Astrocyte (in vitro differentiated cells and primary cell): Measurements from ENCODE around the gene KRTAP2-4. TPM values are rescaled to one million over a fixed set of nuclear protein-coding genes. Genes with fewer than 3 reads are reported as not detected.
"Not testable (repeated sequence)": the region's sequence is repeated elsewhere in the genome, so short reads cannot be mapped to it uniquely, and the experiment has no call there.

ENCODE experiments used
- DNase-seq: peaks from one replicate; pipeline ENCODE4 v3.0.0-alpha.2; 2010; ENCODE audit warnings: low read depth
- FAIRE-seq: peaks from 2 replicates; lab custom pipeline; 2011; peaks lifted over from hg19 to GRCh38; lab: Jason Lieb, UNC
- H2AFZ ChIP-seq: 2 replicates; pipeline ENCODE4 v1.6.0; 2012; ENCODE audit warnings: low read depth, low read length, inconsistent platforms
- H3K27ac ChIP-seq: 2 replicates; pipeline ENCODE4 v1.5.1; 2011; ENCODE audit warnings: low read depth, low read length, inconsistent platforms
- H3K27me3 ChIP-seq: 2 replicates; pipeline ENCODE4 v1.6.0; 2011; ENCODE audit warnings: low read length, inconsistent platforms; ENCODE audit not compliant: insufficient read depth
- H3K36me3 ChIP-seq: 2 replicates; pipeline ENCODE4 v1.5.1; 2011; ENCODE audit warnings: low read length, inconsistent platforms; ENCODE audit not compliant: insufficient read depth
- H3K4me1 ChIP-seq: 2 replicates; pipeline ENCODE4 v1.5.1; 2011; ENCODE audit warnings: low read length, inconsistent platforms; ENCODE audit not compliant: insufficient read depth
- H3K4me2 ChIP-seq: 2 replicates; pipeline ENCODE4 v1.6.0; 2012; ENCODE audit warnings: low read length, inconsistent platforms
- H3K4me3 ChIP-seq: 2 replicates; pipeline ENCODE4 v1.5.1; 2011; ENCODE audit warnings: low read depth, mild to moderate bottlenecking, low read length, inconsistent platforms; ENCODE audit not compliant: insufficient read depth
- H3K79me2 ChIP-seq: 2 replicates; pipeline ENCODE4 v1.6.0; 2012; ENCODE audit warnings: mild to moderate bottlenecking, low read length, inconsistent platforms; ENCODE audit not compliant: insufficient read depth
- H3K9ac ChIP-seq: 2 replicates; pipeline ENCODE4 v1.6.0; 2012; ENCODE audit warnings: mild to moderate bottlenecking, low read length, inconsistent platforms
- H3K9me3 ChIP-seq: 2 replicates; pipeline ENCODE4 v1.5.1; 2012; ENCODE audit warnings: low read depth, mild to moderate bottlenecking, low read length, inconsistent platforms; ENCODE audit not compliant: insufficient read depth
- H4K20me1 ChIP-seq: 2 replicates; pipeline ENCODE4 v1.6.0; 2012; ENCODE audit warnings: low read length, inconsistent platforms; ENCODE audit not compliant: insufficient read depth
- H3K27ac Mint-ChIP-seq: one replicate; pipeline ENCODE4 v1.8.0; 2021; ENCODE audit warnings: mild to moderate bottlenecking, mixed read lengths; ENCODE audit not compliant: unreplicated experiment
- H3K27me3 Mint-ChIP-seq: one replicate; pipeline ENCODE4 v1.8.0; 2021; ENCODE audit warnings: low read depth, mixed read lengths; ENCODE audit not compliant: unreplicated experiment
- H3K36me3 Mint-ChIP-seq: one replicate; pipeline ENCODE4 v1.8.0; 2021; ENCODE audit warnings: low read depth, mixed read lengths; ENCODE audit not compliant: unreplicated experiment
- H3K4me1 Mint-ChIP-seq: one replicate; pipeline ENCODE4 v1.8.0; 2021; ENCODE audit warnings: low read depth, mixed read lengths; ENCODE audit not compliant: unreplicated experiment
- H3K4me3 Mint-ChIP-seq: one replicate; pipeline ENCODE4 v1.8.0; 2021; ENCODE audit warnings: mild to moderate bottlenecking, moderate library complexity, mixed read lengths; ENCODE audit not compliant: unreplicated experiment
- H3K9me3 Mint-ChIP-seq: one replicate; pipeline ENCODE4 v1.8.0; 2021; ENCODE audit warnings: mild to moderate bottlenecking, mixed read lengths; ENCODE audit not compliant: unreplicated experiment
- CTCF ChIP-seq: IDR thresholded peaks from 2 replicates; pipeline ENCODE4 v1.5.1; 2011; ENCODE audit warnings: low read depth, mild to moderate bottlenecking, inconsistent platforms, low read length, moderate library complexity; ENCODE audit not compliant: insufficient read depth
- EZH2 ChIP-seq: IDR thresholded peaks from 2 replicates; pipeline ENCODE4 v1.6.1; 2012; ENCODE audit warnings: mild to moderate bottlenecking, low read length, inconsistent platforms; ENCODE audit not compliant: insufficient read depth
- total RNA-seq: library from RNA; stranded (reverse); gene quantifications from 2 replicates; pipeline ENCODE4 v1.2.1, GENCODE V29; 2021

KRTAP2-4 gene
- total RNA-seq, 1 donor from 2014 or later = not detected

GRCh38 chr17:41037853-41038350, 27.8 kb downstream of the KRTAP2-4 start:
- H3K27me3 Mint-ChIP-seq = no peaks in the 10 kb centered on the region
- no peak overlapping the region for H3K4me2 ChIP-seq
- no peak overlapping the region for H3K27ac Mint-ChIP-seq

GRCh38 chr17:41034346-41034935, 31.2 kb downstream of the KRTAP2-4 start, which contains the start of gene KRTAP1-3:
Gene KRTAP1-3 (minus strand): TSS chr17:41034874. CDS start chr17:41034821, 53 bp downstream.
- H3K4me1 Mint-ChIP-seq, H3K27me3 ChIP-seq, H3K79me2 ChIP-seq, H4K20me1 ChIP-seq, H3K9ac ChIP-seq, FAIRE-seq, H3K4me3 ChIP-seq, H3K4me2 ChIP-seq, H3K36me3 Mint-ChIP-seq, H3K4me1 ChIP-seq, H3K9me3 Mint-ChIP-seq, H3K4me3 Mint-ChIP-seq, H3K27ac ChIP-seq, H2AFZ ChIP-seq, H3K36me3 ChIP-seq, H3K9me3 ChIP-seq, H3K27me3 Mint-ChIP-seq, DNase-seq, H3K27ac Mint-ChIP-seq: not testable (repeated sequence)

More at GRCh38 chr17:41037853-41038350, 27.8 kb downstream of the KRTAP2-4 start:
- no peaks in the 10 kb centered on the region for H3K9me3 ChIP-seq
- H3K79me2 ChIP-seq = no peaks in the 10 kb centered on the region
- no peak overlapping the region for H2AFZ ChIP-seq
- no peak overlapping the region for H3K9ac ChIP-seq
- no peaks in the 10 kb centered on the region for H3K9me3 Mint-ChIP-seq
- H3K27me3 ChIP-seq = no peaks in the 10 kb centered on the region
- DNase-seq (no peak), FAIRE-seq (no peak)
- no peaks in the 10 kb centered on the region for H3K4me1 Mint-ChIP-seq
- no peaks in the 10 kb centered on the region for H3K36me3 ChIP-seq
- H4K20me1 ChIP-seq = no peaks in the 10 kb centered on the region
- no peak overlapping the region for H3K27ac ChIP-seq
- no peak overlapping the region for H3K4me3 ChIP-seq
- no peak overlapping the region for H3K4me3 Mint-ChIP-seq
- TF ChIP-seq EZH2 (no peak), CTCF (no peak)
- no peaks in the 10 kb centered on the region for H3K36me3 Mint-ChIP-seq
- H3K4me1 ChIP-seq = no peaks in the 10 kb centered on the region

- no peak for DNase-seq
- no peak for FAIRE-seq
- Mint-ChIP-seq H3K27me3 (no peaks in the 10 kb centered on the region), H3K9me3 (no peaks in the 10 kb centered on the region), H3K4me1 (no peaks in the 10 kb centered on the region), H3K4me3 (no peak within 1 kb of the TSS), H3K36me3 (no peaks in the 10 kb centered on the region), H3K27ac (no peak within 1 kb of the TSS)
- no peak within 1 kb of the TSS for H3K9ac ChIP-seq
- H3K27ac ChIP-seq = no peak within 1 kb of the TSS
- no peak within 1 kb of the TSS for H3K4me2 ChIP-seq
- H3K79me2 ChIP-seq = no peaks in the 10 kb centered on the region
- no peaks in the 10 kb centered on the region for H4K20me1 ChIP-seq
- no peak within 1 kb of the TSS for H2AFZ ChIP-seq
- no peaks in the 10 kb centered on the region for H3K9me3 ChIP-seq
- no peaks in the 10 kb centered on the region for H3K27me3 ChIP-seq
- H3K4me3 ChIP-seq = no peak within 1 kb of the TSS
- TF ChIP-seq CTCF = no peak
- no peak for TF ChIP-seq EZH2
- H3K36me3 ChIP-seq = no peaks in the 10 kb centered on the region
- peaks cover 5% of the 10 kb centered on the region for H3K4me1 ChIP-seq
These were observed 35.9 kb downstream of the KRTAP2-4 start, which contains the start of gene KRTAP1-4 for GRCh38 chr17:41029633-41030245. Gene KRTAP1-4 (minus strand): TSS chr17:41030195. CDS start chr17:41030078, 117 bp downstream.
